CD4-positive, alpha-beta T cell (primary cell): ENCODE results near the gene MSANTD1. TPM values are rescaled to one million over a fixed set of nuclear protein-coding genes. Genes with fewer than 3 reads are reported as not detected.

Experiments used
- ATAC-seq: fragments of 200-7000 bp; cut with Tn5 transposase; one replicate; pipeline ENCODE4 v1.10.0; 2022; ENCODE audit warnings: mild to moderate bottlenecking; ENCODE audit not compliant: poor library complexity
- CTCF ChIA-PET: fragments of 350-600 bp; sonication (Branson Sonifier 250); formaldehyde crosslinking; loops from one replicate; lab custom pipeline; 2021; ENCODE audit warnings: antibody characterized with exemption, inconsistent platforms; lab: Charles Lee
- POLR2A ChIA-PET: fragments of 350-600 bp; sonication (Branson Sonifier 250); formaldehyde crosslinking; loops from one replicate; lab custom pipeline; 2021; ENCODE audit warnings: antibody characterized with exemption, inconsistent platforms; lab: Charles Lee
- DNase-seq, 14 experiments: peaks; one replicate each; pipeline ENCODE4 v3.0.0-alpha.2; 2013 to 2020; ENCODE audit warnings: mixed read lengths in 2 of 14
- H3K27ac ChIP-seq, 2 donors: one replicate each; pipeline versions ENCODE4 v1.5.1 to v1.7.0; 2013; ENCODE audit warnings: low read length in 2 of 2, low read depth in 1 of 2, mild to moderate bottlenecking in 1 of 2
- H3K27me3 ChIP-seq, 2 experiments: 1 replicate in 1 of 2; 2 replicates in 1 of 2; pipeline versions ENCODE4 v1.6.1 to v1.7.0; 2013; ENCODE audit warnings: low read length in 2 of 2, control low read depth in 1 of 2, mild to moderate bottlenecking in 1 of 2, moderate library complexity in 1 of 2; ENCODE audit not compliant: insufficient read depth in 2 of 2, control insufficient read depth in 1 of 2
- H3K36me3 ChIP-seq: one replicate; pipeline ENCODE4 v1.6.1; 2013; ENCODE audit warnings: low read length, control low read depth; ENCODE audit not compliant: insufficient read depth
- H3K4me1 ChIP-seq: one replicate; pipeline ENCODE4 v1.6.1; 2013; ENCODE audit warnings: low read length, control low read depth; ENCODE audit not compliant: insufficient read depth
- H3K4me3 ChIP-seq: one replicate; pipeline ENCODE4 v1.5.1; 2013; ENCODE audit warnings: mild to moderate bottlenecking, low read length, moderate library complexity
- H3K9me3 ChIP-seq, 2 experiments: 1 replicate in 1 of 2; 2 replicates in 1 of 2; pipeline versions ENCODE4 v1.6.1 to v1.7.0; 2013; ENCODE audit warnings: low read length in 2 of 2, mild to moderate bottlenecking in 2 of 2, control low read depth in 1 of 2, moderate library complexity in 1 of 2; ENCODE audit not compliant: control insufficient read depth in 1 of 2, insufficient read depth in 1 of 2
- H3K27ac Mint-ChIP-seq: one replicate; pipeline ENCODE4 v1.8.0; 2020; ENCODE audit warnings: mixed read lengths
- H3K27me3 Mint-ChIP-seq: one replicate; pipeline ENCODE4 v1.8.0; 2021; ENCODE audit warnings: mixed read lengths
- H3K36me3 Mint-ChIP-seq: one replicate; pipeline ENCODE4 v1.8.0; 2021; ENCODE audit warnings: low read depth, mixed read lengths
- H3K4me1 Mint-ChIP-seq: one replicate; pipeline ENCODE4 v1.8.0; 2021; ENCODE audit warnings: low read depth, mixed read lengths
- H3K4me3 Mint-ChIP-seq: one replicate; pipeline ENCODE4 v1.8.0; 2020; ENCODE audit warnings: mild to moderate bottlenecking, mixed read lengths
- H3K9me3 Mint-ChIP-seq: one replicate; pipeline ENCODE4 v1.8.0; 2020; ENCODE audit warnings: mixed read lengths
- CTCF ChIP-seq: fragments of 200-600 bp; IDR thresholded peaks from one replicate; pipeline ENCODE4 v1.8.0; 2022; ENCODE audit warnings: antibody characterized with exemption, mild to moderate bottlenecking
- intact Hi-C, 2 experiments: fragments of 100-400 bp; cut with DNase I in 1 of 2; cut with micrococcal nuclease in 1 of 2; formaldehyde crosslinking; loops; one replicate each; pipeline versions ENCODE4 v1.15.1 to v1.9.0; 2023 to 2025; cut with DNase I, micrococcal nuclease
- total RNA-seq, 174 experiments: library from RNA in 2 of 174; stranded (reverse) in 2 of 174; gene quantifications; one replicate each; pipeline ENCODE4 v1.2.3 and lab custom pipeline; 2021 to 2026

Gene MSANTD1
- total RNA-seq, 2 experiments from 2014 or later: 0.67 to 0.74 TPM

- Histone ChIP-seq H3K9me3 (no peaks in the 10 kb centered on the region), H3K4me1 (no peaks in the 10 kb centered on the region), H3K4me3 (no peak overlapping the region), H3K27ac (no peak overlapping the region), H3K36me3 (peaks cover 90% of the 10 kb centered on the region), H3K27me3 (no peaks in the 10 kb centered on the region)
- H3K4me3 Mint-ChIP-seq: no peak overlapping the region
- H3K4me1 Mint-ChIP-seq: peaks cover 4% of the 10 kb centered on the region
- ATAC-seq (no peak), DNase-seq (no peak)
- intact Hi-C loops: no loop called here
- no peak for TF ChIP-seq CTCF
- ChIA-PET POLR2A (interaction anchor here (1.8 kb wide), 1 partner anchor 18 kb away, joined by 4 read pairs; no protein-coding TSS in a partner anchor), CTCF (no interaction called here)
- H3K9me3 Mint-ChIP-seq: no peaks in the 10 kb centered on the region
- peaks cover 93% of the 10 kb centered on the region for H3K36me3 Mint-ChIP-seq
- no peak overlapping the region for H3K27ac Mint-ChIP-seq
- no peaks in the 10 kb centered on the region for H3K27me3 Mint-ChIP-seq
Measured at GRCh38 chr4:3220476-3221183, 28.3 kb upstream of the MSANTD1 start.

- H3K4me3 ChIP-seq: no peak overlapping the region
- H3K4me1 Mint-ChIP-seq: peaks cover 4% of the 10 kb centered on the region
- H3K9me3 ChIP-seq: no peaks in the 10 kb centered on the region
- no peak overlapping the region for H3K27ac Mint-ChIP-seq
- intact Hi-C loops: no loop called here
- no peak overlapping the region for H3K27ac ChIP-seq
- ATAC-seq (no peak), DNase-seq (no peak)
- peaks cover 93% of the 10 kb centered on the region for H3K36me3 Mint-ChIP-seq
- no peaks in the 10 kb centered on the region for H3K27me3 Mint-ChIP-seq
- H3K36me3 ChIP-seq: peaks cover 87% of the 10 kb centered on the region
- no peak overlapping the region for H3K4me3 Mint-ChIP-seq
- no peaks in the 10 kb centered on the region for H3K27me3 ChIP-seq
- ChIA-PET POLR2A (no interaction called here), CTCF (no interaction called here)
- H3K4me1 ChIP-seq: no peaks in the 10 kb centered on the region
- H3K9me3 Mint-ChIP-seq: no peaks in the 10 kb centered on the region
- TF ChIP-seq CTCF: no peak
Measured at GRCh38 chr4:3221184-3221494, 27.8 kb upstream of the MSANTD1 start.

GRCh38 chr4:3221996-3222395, 27.0 kb upstream of the MSANTD1 start:
- intact Hi-C loops: no loop called here

More at GRCh38 chr4:3221996-3222395, 27.0 kb upstream of the MSANTD1 start:
- DNase-seq: no peak
- H3K36me3 Mint-ChIP-seq: peaks cover 94% of the 10 kb centered on the region
- no peaks in the 10 kb centered on the region for H3K4me1 ChIP-seq
- CTCF ChIA-PET: no interaction called here
- no peak overlapping the region for H3K27ac ChIP-seq
- no peak overlapping the region for H3K4me3 ChIP-seq
- H3K9me3 ChIP-seq: no peaks in the 10 kb centered on the region
- no peak for ATAC-seq
- H3K9me3 Mint-ChIP-seq: no peaks in the 10 kb centered on the region
- H3K27ac Mint-ChIP-seq: no peak overlapping the region
- no peaks in the 10 kb centered on the region for H3K27me3 Mint-ChIP-seq
- TF ChIP-seq CTCF: no peak
- peaks cover 4% of the 10 kb centered on the region for H3K4me1 Mint-ChIP-seq
- H3K36me3 ChIP-seq: peaks cover 82% of the 10 kb centered on the region
- H3K4me3 Mint-ChIP-seq: no peak overlapping the region
- POLR2A ChIA-PET: no interaction called here
- no peaks in the 10 kb centered on the region for H3K27me3 ChIP-seq
